K562 (cell line): Measurements from ENCODE around the gene UBR1. TPM values are rescaled to one million over a fixed set of nuclear protein-coding genes. Genes with fewer than 3 reads are reported as not detected.

Experiments used
- ARID1B ChIP-seq: fragments of 450-650 bp; IDR thresholded peaks from 2 replicates; pipeline ENCODE4 v1.6.1; 2016; ENCODE audit warnings: antibody characterized with exemption, mild to moderate bottlenecking, inconsistent platforms
- C11orf30 ChIP-seq: fragments of 450-650 bp; IDR thresholded peaks from 2 replicates; pipeline ENCODE4 v1.6.1; 2016; ENCODE audit warnings: low read depth, mild to moderate bottlenecking
- CBFA2T2 ChIP-seq: fragments of 450-650 bp; conservative IDR thresholded peaks from 2 replicates; pipeline ENCODE4 v1.6.1; 2017; ENCODE audit warnings: mild to moderate bottlenecking
- CTBP1 ChIP-seq: fragments of 450-650 bp; IDR thresholded peaks from 2 replicates; pipeline ENCODE4 v1.6.1; 2016; ENCODE audit warnings: borderline replicate concordance
- DDX20 ChIP-seq: fragments of 450-650 bp; IDR thresholded peaks from 2 replicates; pipeline ENCODE4 v1.6.1; 2016; ENCODE audit warnings: missing genetic modification characterization, low read depth, mild to moderate bottlenecking, missing compliant biosample characterization, moderate library complexity
- ETS2 ChIP-seq: IDR thresholded peaks from 2 replicates; pipeline ENCODE4 v1.6.1; 2016; ENCODE audit warnings: borderline replicate concordance, missing genetic modification characterization, mild to moderate bottlenecking, moderate library complexity, missing compliant biosample characterization; ENCODE audit not compliant: poor library complexity, severe bottlenecking
- FIP1L1 ChIP-seq: fragments of 200-400 bp; formaldehyde crosslinking; IDR thresholded peaks from 2 replicates; pipeline ENCODE4 v1.6.1; 2018; ENCODE audit warnings: mild to moderate bottlenecking, low read depth, low read length; ENCODE audit not compliant: poor library complexity, severe bottlenecking
- KHSRP ChIP-seq: fragments of 450-650 bp; IDR thresholded peaks from 2 replicates; pipeline ENCODE4 v1.6.1; 2017
- MIER1 ChIP-seq: fragments of 450-650 bp; IDR thresholded peaks from 2 replicates; pipeline ENCODE4 v1.6.1; 2016; ENCODE audit warnings: antibody characterized with exemption, mild to moderate bottlenecking, low read depth
- NFE2L1 ChIP-seq: fragments of 450-650 bp; IDR thresholded peaks from 2 replicates; pipeline ENCODE4 v1.6.1; 2016; ENCODE audit warnings: missing genetic modification characterization, low read depth, mild to moderate bottlenecking, missing compliant biosample characterization, moderate library complexity, borderline replicate concordance
- SLC30A9 ChIP-seq: fragments of 250-450 bp; sonication (Bioruptor Pico); IDR thresholded peaks from 2 replicates; pipeline ENCODE4 v1.8.0; 2022; ENCODE audit warnings: mild to moderate bottlenecking, moderate library complexity
- SREBF1 ChIP-seq: fragments of 150-350 bp; IDR thresholded peaks from 2 replicates; pipeline ENCODE4 v1.6.1; 2014; ENCODE audit warnings: antibody characterized with exemption, low read depth, low read length, borderline replicate concordance
- ZBTB17 ChIP-seq: fragments of 450-650 bp; formaldehyde crosslinking; IDR thresholded peaks from 2 replicates; pipeline ENCODE4 v1.4.0; 2020; ENCODE audit warnings: mild to moderate bottlenecking
- ZC3H4 ChIP-seq: sonication (generic); formaldehyde crosslinking; IDR thresholded peaks from 2 replicates; pipeline ENCODE4 v1.9.0; 2021; ENCODE audit warnings: missing genetic modification reagents, borderline replicate concordance
- ZNF24 ChIP-seq: fragments of 450-650 bp; IDR thresholded peaks from 2 replicates; pipeline ENCODE4 v1.6.1; 2016
- polyA plus RNA-seq, 8 experiments: library from polyadenylated mRNA; depleted of rRNA in 4 of 8; stranded (reverse) in 5 of 8; unstranded in 3 of 8; fragments of >200 nt; fragmentation: Nextera tagmentation in 2 of 8; fragmentation: Illumina TruSeq in 1 of 8; extraction: Ambion mirVana in 2 of 8; extraction: Trizol in 1 of 8; gene quantifications; 2 replicates each; pipeline versions ENCODE4 v1.2.1 to v1.2.3, GENCODE V29; 2011 to 2014; ENCODE audit warnings: inconsistent platforms in 1 of 8, missing spikeins in 1 of 8
- total RNA-seq, 7 experiments: library from RNA; depleted of rRNA in 6 of 7; stranded (reverse); fragments of >200 nt in 6 of 7; fragmentation: Illumina TruSeq in 2 of 7; extraction: Trizol in 2 of 7; gene quantifications; 2 replicates each; pipeline versions ENCODE4 v1.2.1 to v1.2.3, GENCODE V29; 2011 to 2021; ENCODE audit warnings: low replicate concordance in 1 of 7
- TF ChIP-seq, protein P1 (sequence below), 2 experiments: IDR thresholded peaks; 2 replicates each; pipeline ENCODE4 v1.6.1; 2011; ENCODE audit warnings: borderline replicate concordance in 1 of 2, control low read depth in 1 of 2, low read depth in 1 of 2, low read length in 1 of 2, mild to moderate bottlenecking in 1 of 2, mixed read lengths in 1 of 2, moderate library complexity in 1 of 2; ENCODE audit not compliant: insufficient read depth in 1 of 2, insufficient read length in 1 of 2, poor library complexity in 1 of 2, severe bottlenecking in 1 of 2; ENCODE audit errors: extremely low read depth in 1 of 2
- TF ChIP-seq, protein P2 (sequence below), 2 experiments: fragments of 450-650 bp; formaldehyde crosslinking in 1 of 2; IDR thresholded peaks; 2 replicates each; pipeline versions ENCODE4 v1.4.0 to v1.6.1; 2014 to 2020; ENCODE audit warnings: mild to moderate bottlenecking in 2 of 2, borderline replicate concordance in 1 of 2, low read depth in 1 of 2

The UBR1 gene
- total and polyA plus RNA-seq, 9 of the 15 experiments (the other 6 are each of a cell fraction or from before 2014, with no cell fraction given): 5.8 to 30.7 (median 15.3) TPM

DNA sequence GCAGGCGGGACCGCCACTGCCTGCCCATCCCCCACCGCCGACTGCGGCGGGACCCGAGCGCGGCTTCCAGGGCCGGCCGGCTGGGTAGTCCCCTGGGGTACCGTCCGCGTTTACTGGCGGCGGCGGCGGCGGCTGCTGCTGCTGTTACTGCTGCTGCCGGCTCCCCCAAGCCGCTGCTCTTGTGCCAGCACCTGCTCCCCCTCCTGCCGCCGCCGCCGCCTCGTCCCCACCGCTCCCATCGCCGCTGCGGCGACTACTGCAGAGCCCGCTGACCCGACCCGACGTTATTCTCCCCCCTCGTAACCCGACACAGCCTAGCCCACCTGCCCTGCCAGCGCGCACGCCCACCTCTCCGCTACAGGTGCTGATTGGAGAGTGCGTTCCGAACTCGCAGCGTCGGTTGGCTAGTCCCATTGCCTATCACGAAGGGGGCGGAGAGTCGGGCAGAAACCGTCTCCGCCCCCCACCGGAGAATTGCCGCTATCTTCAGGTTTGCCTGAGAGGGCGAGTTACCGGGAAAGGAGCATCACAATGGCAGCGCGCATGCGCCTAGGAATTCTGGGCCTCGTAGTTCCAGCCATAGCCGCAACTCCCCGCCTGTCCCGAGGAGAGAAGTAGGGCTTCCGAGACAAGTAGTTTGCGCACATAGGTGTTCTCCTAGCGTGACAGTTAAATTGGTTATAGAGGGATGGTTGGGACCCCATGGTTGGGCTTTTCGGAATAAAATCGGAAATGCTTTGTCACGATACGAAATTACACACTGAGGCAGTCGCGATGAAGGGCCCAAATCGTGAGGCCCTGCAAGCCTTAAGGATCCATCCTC, 185.1 kb downstream of the UBR1 start, which contains the start of gene TTBK2 (continued):
- TF ChIP-seq SLC30A9 (no peak), CTBP1 (peak; percentile 72), C11orf30 (no peak), ETS2 (tag) (no peak), FIP1L1 (no peak), ZC3H4 (CRISPR knock-in tag) (no peak), ZBTB17 (no peak), ZNF24 (no peak), MIER1 (no peak), KHSRP (no peak), CBFA2T2 (no peak), ARID1B (no peak), SREBF1 (no peak), DDX20 (tag) (no peak), NFE2L1 (tag) (no peak)
- TF ChIP-seq, protein P1, sequence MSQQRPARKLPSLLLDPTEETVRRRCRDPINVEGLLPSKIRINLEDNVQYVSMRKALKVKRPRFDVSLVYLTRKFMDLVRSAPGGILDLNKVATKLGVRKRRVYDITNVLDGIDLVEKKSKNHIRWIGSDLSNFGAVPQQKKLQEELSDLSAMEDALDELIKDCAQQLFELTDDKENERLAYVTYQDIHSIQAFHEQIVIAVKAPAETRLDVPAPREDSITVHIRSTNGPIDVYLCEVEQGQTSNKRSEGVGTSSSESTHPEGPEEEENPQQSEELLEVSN (IDR thresholded peaks at IDR 0.05; ENCODE audit: borderline replicate concordance in 1 of 2, extremely low read depth in 1 of 2, insufficient read depth in 1 of 2, insufficient read length in 1 of 2, low read depth in 1 of 2, low read length in 1 of 2, poor library complexity in 1 of 2, severe bottlenecking in 1 of 2): peak; percentile 33 to 57
- TF ChIP-seq, protein P2, sequence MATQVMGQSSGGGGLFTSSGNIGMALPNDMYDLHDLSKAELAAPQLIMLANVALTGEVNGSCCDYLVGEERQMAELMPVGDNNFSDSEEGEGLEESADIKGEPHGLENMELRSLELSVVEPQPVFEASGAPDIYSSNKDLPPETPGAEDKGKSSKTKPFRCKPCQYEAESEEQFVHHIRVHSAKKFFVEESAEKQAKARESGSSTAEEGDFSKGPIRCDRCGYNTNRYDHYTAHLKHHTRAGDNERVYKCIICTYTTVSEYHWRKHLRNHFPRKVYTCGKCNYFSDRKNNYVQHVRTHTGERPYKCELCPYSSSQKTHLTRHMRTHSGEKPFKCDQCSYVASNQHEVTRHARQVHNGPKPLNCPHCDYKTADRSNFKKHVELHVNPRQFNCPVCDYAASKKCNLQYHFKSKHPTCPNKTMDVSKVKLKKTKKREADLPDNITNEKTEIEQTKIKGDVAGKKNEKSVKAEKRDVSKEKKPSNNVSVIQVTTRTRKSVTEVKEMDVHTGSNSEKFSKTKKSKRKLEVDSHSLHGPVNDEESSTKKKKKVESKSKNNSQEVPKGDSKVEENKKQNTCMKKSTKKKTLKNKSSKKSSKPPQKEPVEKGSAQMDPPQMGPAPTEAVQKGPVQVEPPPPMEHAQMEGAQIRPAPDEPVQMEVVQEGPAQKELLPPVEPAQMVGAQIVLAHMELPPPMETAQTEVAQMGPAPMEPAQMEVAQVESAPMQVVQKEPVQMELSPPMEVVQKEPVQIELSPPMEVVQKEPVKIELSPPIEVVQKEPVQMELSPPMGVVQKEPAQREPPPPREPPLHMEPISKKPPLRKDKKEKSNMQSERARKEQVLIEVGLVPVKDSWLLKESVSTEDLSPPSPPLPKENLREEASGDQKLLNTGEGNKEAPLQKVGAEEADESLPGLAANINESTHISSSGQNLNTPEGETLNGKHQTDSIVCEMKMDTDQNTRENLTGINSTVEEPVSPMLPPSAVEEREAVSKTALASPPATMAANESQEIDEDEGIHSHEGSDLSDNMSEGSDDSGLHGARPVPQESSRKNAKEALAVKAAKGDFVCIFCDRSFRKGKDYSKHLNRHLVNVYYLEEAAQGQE (IDR thresholded peaks at IDR 0.05; ENCODE audit: borderline replicate concordance): no peak
- TF ChIP-seq, protein P2 (CRISPR knock-in tag; IDR thresholded peaks at IDR 0.05; ENCODE audit: low read depth): peak; percentile 55; the same call in 1 of the 2 replicates
